ENCODE data around the gene ACAP3.

DNA sequence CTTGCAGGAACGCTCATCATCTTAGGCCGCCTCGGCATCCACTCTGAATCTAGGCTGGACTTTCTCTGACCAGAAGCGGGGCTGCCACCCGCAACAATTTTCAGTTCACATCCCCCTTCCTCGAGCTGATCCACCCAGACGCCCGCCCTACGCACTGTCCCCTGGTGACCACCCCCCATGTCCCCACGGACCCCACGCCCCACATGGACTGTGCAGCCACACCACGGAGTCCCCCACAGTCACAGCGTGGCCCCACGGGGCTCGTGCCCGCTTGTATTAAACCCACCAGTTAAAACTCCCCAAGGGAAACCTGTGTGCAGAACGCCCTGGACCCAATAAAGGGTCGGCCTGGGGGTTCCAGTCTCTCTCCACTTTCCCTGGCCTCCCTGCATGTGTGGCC lies 48.2 kb downstream of the ACAP3 start:
- no peak for TF ChIP-seq EZH2 (IDR thresholded peaks at IDR 0.05)
- TF ChIP-seq, protein P1, sequence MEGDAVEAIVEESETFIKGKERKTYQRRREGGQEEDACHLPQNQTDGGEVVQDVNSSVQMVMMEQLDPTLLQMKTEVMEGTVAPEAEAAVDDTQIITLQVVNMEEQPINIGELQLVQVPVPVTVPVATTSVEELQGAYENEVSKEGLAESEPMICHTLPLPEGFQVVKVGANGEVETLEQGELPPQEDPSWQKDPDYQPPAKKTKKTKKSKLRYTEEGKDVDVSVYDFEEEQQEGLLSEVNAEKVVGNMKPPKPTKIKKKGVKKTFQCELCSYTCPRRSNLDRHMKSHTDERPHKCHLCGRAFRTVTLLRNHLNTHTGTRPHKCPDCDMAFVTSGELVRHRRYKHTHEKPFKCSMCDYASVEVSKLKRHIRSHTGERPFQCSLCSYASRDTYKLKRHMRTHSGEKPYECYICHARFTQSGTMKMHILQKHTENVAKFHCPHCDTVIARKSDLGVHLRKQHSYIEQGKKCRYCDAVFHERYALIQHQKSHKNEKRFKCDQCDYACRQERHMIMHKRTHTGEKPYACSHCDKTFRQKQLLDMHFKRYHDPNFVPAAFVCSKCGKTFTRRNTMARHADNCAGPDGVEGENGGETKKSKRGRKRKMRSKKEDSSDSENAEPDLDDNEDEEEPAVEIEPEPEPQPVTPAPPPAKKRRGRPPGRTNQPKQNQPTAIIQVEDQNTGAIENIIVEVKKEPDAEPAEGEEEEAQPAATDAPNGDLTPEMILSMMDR (IDR thresholded peaks at IDR 0.05) = no peak

Measured in neural progenitor cell (in vitro differentiated cells).